ENCODE results near the gene MGST3. TPM values are rescaled to one million over a fixed set of nuclear protein-coding genes. Genes with fewer than 3 reads are reported as not detected.

Gene MGST3
- polyA plus RNA-seq, 3 donors, result 57.9 to 228 (median 189) TPM

DNA sequence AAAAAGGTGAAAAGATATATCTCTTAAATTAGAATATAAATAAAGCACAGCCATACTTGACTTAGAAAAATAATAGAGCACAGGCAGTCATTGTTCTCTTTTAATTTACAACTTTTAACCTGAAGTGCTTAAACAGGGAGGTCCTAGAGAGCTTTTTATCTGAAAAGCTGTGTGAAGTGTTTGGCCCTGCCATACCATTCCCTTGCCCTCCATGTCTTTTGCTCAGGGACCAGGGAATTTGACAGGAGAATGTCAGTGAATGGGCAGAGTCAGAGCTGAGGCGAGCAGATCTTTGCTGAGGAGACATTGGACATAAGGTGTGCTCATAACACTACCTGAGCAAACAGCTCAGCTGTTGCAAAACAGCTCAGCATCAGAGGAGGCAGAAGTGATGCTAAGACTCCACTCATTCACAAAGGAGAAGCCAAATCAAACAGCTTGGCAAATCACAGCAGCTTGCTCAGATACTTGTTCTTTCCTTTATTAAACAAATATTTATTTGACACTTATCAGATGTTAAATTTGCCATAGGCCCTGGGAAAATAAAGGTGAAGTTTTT is 14.9 kb upstream of the MGST3 start:
- Histone ChIP-seq H3K9me3 (replicated peaks in 1 of 2; ENCODE audit: control insufficient read depth in 1 of 2, insufficient read depth in 1 of 2, low read length in 2 of 2) (peaks cover 0 to 3% of the 10 kb centered on the region in 2 donors), H3K27ac (ENCODE audit: low read depth in 1 of 2, low read length in 2 of 2) (no peak overlapping the region), H3K4me1 (ENCODE audit: control insufficient read depth in 1 of 2, insufficient read depth in 2 of 2, low read length in 2 of 2) (no peaks in the 10 kb centered on the region), H3K9ac (ENCODE audit: insufficient read depth, low read length, poor library complexity, severe bottlenecking) (no peak overlapping the region), H3K79me2 (ENCODE audit: insufficient read depth, low read length) (no peaks in the 10 kb centered on the region), H2AFZ (ENCODE audit: insufficient read depth, low read depth, low read length, poor library complexity, severe bottlenecking) (no peak overlapping the region), H3K27me3 (ENCODE audit: control insufficient read depth in 2 of 2, insufficient read depth in 2 of 2, low read length in 2 of 2) (peaks cover 5 to 7% of the 10 kb centered on the region in 2 donors), H3K36me3 (replicated peaks in 1 of 2; ENCODE audit: control insufficient read depth in 1 of 2, insufficient read depth in 2 of 2, low read length in 2 of 2) (no peaks in the 10 kb centered on the region), H4K20me1 (ENCODE audit: insufficient read depth, low read length) (no peaks in the 10 kb centered on the region), H3K4me3 (replicated peaks in 1 of 3; ENCODE audit: low read depth in 2 of 3, low read length in 3 of 3) (no peak overlapping the region), H3K4me2 (replicated peaks; ENCODE audit: extremely low read depth, low read length, poor library complexity, severe bottlenecking) (no peak overlapping the region)
- Mint-ChIP-seq H3K9me3 (peaks cover 0 to 10% (median 5%) of the 10 kb centered on the region in 7 donors), H3K27ac (no peak overlapping the region), H3K27me3 (ENCODE audit: low read depth in 3 of 3) (peaks cover 14 to 16% (median 15%) of the 10 kb centered on the region in 3 donors), H3K36me3 (no peaks in the 10 kb centered on the region), H3K4me1 (peaks cover under 1% of the 10 kb centered on the region), H3K4me3 (no peak overlapping the region)
- DNase-seq, result no peak
- intact Hi-C loops (cut with micrococcal nuclease), result no loop called here
- TF ChIP-seq, protein P1, sequence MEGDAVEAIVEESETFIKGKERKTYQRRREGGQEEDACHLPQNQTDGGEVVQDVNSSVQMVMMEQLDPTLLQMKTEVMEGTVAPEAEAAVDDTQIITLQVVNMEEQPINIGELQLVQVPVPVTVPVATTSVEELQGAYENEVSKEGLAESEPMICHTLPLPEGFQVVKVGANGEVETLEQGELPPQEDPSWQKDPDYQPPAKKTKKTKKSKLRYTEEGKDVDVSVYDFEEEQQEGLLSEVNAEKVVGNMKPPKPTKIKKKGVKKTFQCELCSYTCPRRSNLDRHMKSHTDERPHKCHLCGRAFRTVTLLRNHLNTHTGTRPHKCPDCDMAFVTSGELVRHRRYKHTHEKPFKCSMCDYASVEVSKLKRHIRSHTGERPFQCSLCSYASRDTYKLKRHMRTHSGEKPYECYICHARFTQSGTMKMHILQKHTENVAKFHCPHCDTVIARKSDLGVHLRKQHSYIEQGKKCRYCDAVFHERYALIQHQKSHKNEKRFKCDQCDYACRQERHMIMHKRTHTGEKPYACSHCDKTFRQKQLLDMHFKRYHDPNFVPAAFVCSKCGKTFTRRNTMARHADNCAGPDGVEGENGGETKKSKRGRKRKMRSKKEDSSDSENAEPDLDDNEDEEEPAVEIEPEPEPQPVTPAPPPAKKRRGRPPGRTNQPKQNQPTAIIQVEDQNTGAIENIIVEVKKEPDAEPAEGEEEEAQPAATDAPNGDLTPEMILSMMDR (IDR thresholded peaks at IDR 0.05), result no peak
- WGBS (ENCODE audit: insufficient coverage), result 100% methylated on average over 1 of the region's 1 CpG

DNA sequence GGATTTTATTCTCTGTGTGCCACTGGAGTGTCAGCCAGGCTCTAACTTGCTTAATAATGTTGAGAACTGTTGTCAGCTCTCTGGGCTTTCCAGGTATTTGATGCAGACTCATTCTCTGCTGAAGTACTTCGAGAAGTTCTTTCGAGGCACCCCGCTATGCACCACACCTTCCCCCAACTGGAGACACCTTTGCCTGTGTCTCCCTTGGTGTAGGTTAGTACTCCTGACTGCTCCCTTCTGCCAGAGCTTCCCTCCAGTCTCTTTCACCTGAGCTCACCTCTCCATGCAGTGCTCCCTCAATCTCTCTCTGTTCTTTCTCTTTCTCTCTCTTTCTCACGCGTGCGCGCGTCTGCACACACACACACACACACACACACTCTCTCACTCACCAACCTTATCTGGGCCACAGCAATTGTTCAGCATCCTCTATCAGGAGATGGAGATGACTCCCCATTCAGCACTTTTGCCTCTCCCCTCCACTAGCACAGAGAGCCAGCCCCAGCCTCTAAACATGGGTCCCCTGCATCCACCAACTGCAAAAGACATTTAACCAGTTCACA is 14.0 kb upstream of the MGST3 start:
- Histone ChIP-seq H3K27ac (ENCODE audit: low read depth in 1 of 2, low read length in 2 of 2) (no peak overlapping the region), H3K9ac (ENCODE audit: insufficient read depth, low read length, poor library complexity, severe bottlenecking) (no peak overlapping the region), H3K4me2 (replicated peaks; ENCODE audit: extremely low read depth, low read length, poor library complexity, severe bottlenecking) (no peak overlapping the region), H3K79me2 (ENCODE audit: insufficient read depth, low read length) (no peaks in the 10 kb centered on the region), H3K9me3 (replicated peaks in 1 of 2; ENCODE audit: control insufficient read depth in 1 of 2, insufficient read depth in 1 of 2, low read length in 2 of 2) (peaks cover 0 to 3% of the 10 kb centered on the region in 2 donors), H3K4me3 (replicated peaks in 1 of 3; ENCODE audit: low read depth in 2 of 3, low read length in 3 of 3) (no peak overlapping the region), H4K20me1 (ENCODE audit: insufficient read depth, low read length) (no peaks in the 10 kb centered on the region), H3K27me3 (ENCODE audit: control insufficient read depth in 2 of 2, insufficient read depth in 2 of 2, low read length in 2 of 2) (peaks cover 4 to 7% of the 10 kb centered on the region in 2 donors), H3K36me3 (replicated peaks in 1 of 2; ENCODE audit: control insufficient read depth in 1 of 2, insufficient read depth in 2 of 2, low read length in 2 of 2) (no peaks in the 10 kb centered on the region), H2AFZ (ENCODE audit: insufficient read depth, low read depth, low read length, poor library complexity, severe bottlenecking) (no peak overlapping the region), H3K4me1 (ENCODE audit: control insufficient read depth in 1 of 2, insufficient read depth in 2 of 2, low read length in 2 of 2) (no peaks in the 10 kb centered on the region)
- no peaks in the 10 kb centered on the region for H3K4me1 Mint-ChIP-seq
- intact Hi-C loops (cut with micrococcal nuclease), result no loop called here
- no peaks in the 10 kb centered on the region for H3K36me3 Mint-ChIP-seq
- TF ChIP-seq, protein P1 (IDR thresholded peaks at IDR 0.05), result no peak
- no peak overlapping the region for H3K27ac Mint-ChIP-seq
- peaks cover 0 to 10% (median 5%) of the 10 kb centered on the region in 7 donors for H3K9me3 Mint-ChIP-seq
- H3K27me3 Mint-ChIP-seq (ENCODE audit: low read depth in 3 of 3), result peaks cover 11 to 15% (median 13%) of the 10 kb centered on the region in 3 donors
- peak overlapping the region in 1 of 2 donors; percentile 54 for H3K4me3 Mint-ChIP-seq
- 98% methylated on average over 5 of the region's 8 CpGs for WGBS (ENCODE audit: insufficient coverage)
- no peak for DNase-seq

Data from CD14-positive monocyte (primary cell).